Left ventricle myocardium inferior (tissue), 1 donor: Measurements from ENCODE around the gene FOXM1. TPM values are rescaled to one million over a fixed set of nuclear protein-coding genes. Genes with fewer than 3 reads are reported as not detected.

Experiments
- DNase-seq: peaks from one replicate; pipeline ENCODE4 v3.0.0-alpha.2; 2020
- H3K27ac ChIP-seq: fragments of 200-600 bp; replicated peaks from 2 replicates; pipeline ENCODE4 v1.8.0; 2021
- H3K27me3 ChIP-seq: fragments of 200-600 bp; 2 replicates; pipeline ENCODE4 v1.8.0; 2021; ENCODE audit warnings: low read depth
- H3K36me3 ChIP-seq: fragments of 200-600 bp; 2 replicates; pipeline ENCODE4 v1.8.0; 2021
- H3K4me1 ChIP-seq: fragments of 200-600 bp; 2 replicates; pipeline ENCODE4 v1.8.0; 2021
- H3K4me3 ChIP-seq: fragments of 200-600 bp; 2 replicates; pipeline ENCODE4 v1.8.0; 2021; ENCODE audit warnings: mild to moderate bottlenecking, moderate library complexity
- H3K9me3 ChIP-seq: fragments of 200-600 bp; replicated peaks from 2 replicates; pipeline ENCODE4 v1.8.0; 2021
- CTCF ChIP-seq: fragments of 200-600 bp; IDR thresholded peaks from 2 replicates; pipeline ENCODE4 v1.8.0; 2021; ENCODE audit warnings: antibody characterized with exemption, mild to moderate bottlenecking, borderline replicate concordance
- intact Hi-C: fragments of 100-400 bp; cut with micrococcal nuclease; formaldehyde crosslinking; loops from one replicate; pipeline ENCODE4 v1.11.0; 2022
- total RNA-seq: library from RNA; stranded (reverse); fragmentation: NEBNext Ultra II Directional; extraction: Animal tissue kit (Norgen Biotek cat#: 25700); gene quantifications from one replicate; pipeline ENCODE4 v1.2.1, GENCODE V29; 2021
- donor health status: DM: no; HTN: yes; CAD: no; lungs with severe emphysema.

FOXM1 gene
- total RNA-seq, 1 donor from 2014 or later = 0.71 TPM

GRCh38 chr12:2862876-2863275 lies 14.1 kb downstream of the FOXM1 start:
- Histone ChIP-seq H3K36me3 (no peaks in the 10 kb centered on the region), H3K27ac (no peak overlapping the region), H3K9me3 (no peaks in the 10 kb centered on the region), H3K27me3 (no peaks in the 10 kb centered on the region), H3K4me1 (no peaks in the 10 kb centered on the region), H3K4me3 (no peak overlapping the region)
- intact Hi-C loops = no loop called here
- no peak for TF ChIP-seq CTCF
- DNase-seq = no peak

GRCh38 chr12:2860170-2860569 lies 16.8 kb downstream of the FOXM1 start:
- Histone ChIP-seq H3K36me3 (no peaks in the 10 kb centered on the region), H3K9me3 (no peaks in the 10 kb centered on the region), H3K27me3 (no peaks in the 10 kb centered on the region), H3K4me3 (no peak overlapping the region), H3K27ac (no peak overlapping the region), H3K4me1 (no peaks in the 10 kb centered on the region)
- DNase-seq = no peak
- intact Hi-C loops = no loop called here
- no peak for TF ChIP-seq CTCF

GRCh38 chr12:2858944-2859421 lies 18.0 kb downstream of the FOXM1 start:
- peak; percentile 23 for DNase-seq
- intact Hi-C loops = no loop called here
- Histone ChIP-seq H3K36me3 (no peaks in the 10 kb centered on the region), H3K27ac (peak overlapping the region; percentile 51), H3K4me3 (no peak overlapping the region), H3K4me1 (peaks cover under 1% of the 10 kb centered on the region), H3K27me3 (no peaks in the 10 kb centered on the region), H3K9me3 (no peaks in the 10 kb centered on the region)
- TF ChIP-seq CTCF = no peak

GRCh38 chr12:2858334-2858733 lies 18.6 kb downstream of the FOXM1 start:
- Histone ChIP-seq H3K27me3 (no peaks in the 10 kb centered on the region), H3K4me1 (peaks cover 4% of the 10 kb centered on the region), H3K4me3 (no peak overlapping the region), H3K36me3 (no peaks in the 10 kb centered on the region), H3K9me3 (no peaks in the 10 kb centered on the region), H3K27ac (peak overlapping the region; percentile 51)
- intact Hi-C loops = no loop called here
- DNase-seq = no peak
- TF ChIP-seq CTCF = no peak

GRCh38 chr12:2857576-2857975 lies 19.4 kb downstream of the FOXM1 start:
- Histone ChIP-seq H3K4me3 (no peak overlapping the region), H3K9me3 (no peaks in the 10 kb centered on the region), H3K27ac (no peak overlapping the region), H3K27me3 (no peaks in the 10 kb centered on the region), H3K36me3 (no peaks in the 10 kb centered on the region), H3K4me1 (peaks cover 4% of the 10 kb centered on the region)
- intact Hi-C loops = no loop called here
- TF ChIP-seq CTCF = no peak
- DNase-seq = no peak

GRCh38 chr12:2857021-2857431 lies 19.9 kb downstream of the FOXM1 start, which contains the start of gene TEX52:
TEX52 (minus strand) TSS chr12:2857039; CDS start chr12:2857026, 13 bp downstream.
- no peak for DNase-seq
- intact Hi-C loops = no loop called here
- H3K4me1 ChIP-seq = peaks cover 4% of the 10 kb centered on the region
- no peaks in the 10 kb centered on the region for H3K36me3 ChIP-seq
- TF ChIP-seq CTCF = no peak
- H3K4me3 ChIP-seq = no peak within 1 kb of the TSS
- H3K27ac ChIP-seq = no peak within 1 kb of the TSS
- no peaks in the 10 kb centered on the region for H3K27me3 ChIP-seq
- H3K9me3 ChIP-seq = no peaks in the 10 kb centered on the region
